Hepatocyte (in vitro differentiated cells): Measurements from ENCODE around the gene CARS1.

Source experiments
- CTCF ChIP-seq: fragments of 200-600 bp; sonication (generic); IDR thresholded peaks from 2 replicates; pipeline ENCODE4 v1.5.1; 2016; ENCODE audit warnings: antibody characterized with exemption, mild to moderate bottlenecking; ENCODE audit not compliant: poor library complexity
- EZH2 ChIP-seq: fragments of 200-600 bp; sonication (generic); IDR thresholded peaks from 2 replicates; pipeline ENCODE4 v1.6.1; 2016; ENCODE audit warnings: antibody characterized with exemption, mild to moderate bottlenecking, borderline replicate concordance

- no peak for TF ChIP-seq EZH2
- TF ChIP-seq CTCF: no peak
Observed at GRCh38 chr11:3085052-3085451, 27.8 kb upstream of the CARS1 start.
